LHCN-M2 (cell line): ENCODE results near the gene ABCB7. TPM values are rescaled to one million over a fixed set of nuclear protein-coding genes. Genes with fewer than 3 reads are reported as not detected.
"Not testable (repeated sequence)": the region's sequence is repeated elsewhere in the genome, so short reads cannot be mapped to it uniquely, and the experiment has no call there.

Source experiments
- DNase-seq: peaks from one replicate; pipeline ENCODE4 v3.0.0-alpha.2; 2012; ENCODE audit warnings: low read depth
- total RNA-seq: library from RNA; depleted of rRNA; stranded (reverse); fragments of >200 nt; gene quantifications from 2 replicates; pipeline ENCODE4 v1.2.3, GENCODE V29; 2014; rRNA removed

ABCB7 gene
- total RNA-seq, 1 experiment from 2014 or later = 14.6 TPM

DNA sequence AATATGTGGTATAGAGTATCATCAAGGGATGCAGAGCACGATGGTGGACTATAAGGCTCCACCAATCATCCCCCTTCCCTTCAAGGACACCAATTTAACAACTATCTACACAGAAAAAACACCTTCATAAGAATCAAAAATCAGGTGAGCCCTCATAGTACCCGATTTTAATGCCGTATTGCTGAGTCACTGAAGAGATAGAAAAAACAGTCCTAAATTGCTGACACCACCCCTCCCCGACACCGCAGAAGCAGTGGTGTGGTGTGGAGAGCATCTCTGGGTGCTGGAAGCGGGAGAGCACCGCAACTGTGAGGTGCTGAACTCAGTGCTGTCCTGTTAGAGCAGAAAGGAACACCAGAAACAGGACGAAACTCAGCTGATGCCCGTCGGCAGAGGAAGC lies 49.3 kb downstream of the ABCB7 start:
- no peak for DNase-seq

- no peak for DNase-seq
Measured at GRCh38 chrX:75096331-75096730, 59.8 kb downstream of the ABCB7 start.

- DNase-seq = no peak
Measured at GRCh38 chrX:75086731-75087195, 69.3 kb downstream of the ABCB7 start.

GRCh38 chrX:75084757-75085156 lies 71.3 kb downstream of the ABCB7 start:
- DNase-seq = no peak

DNA sequence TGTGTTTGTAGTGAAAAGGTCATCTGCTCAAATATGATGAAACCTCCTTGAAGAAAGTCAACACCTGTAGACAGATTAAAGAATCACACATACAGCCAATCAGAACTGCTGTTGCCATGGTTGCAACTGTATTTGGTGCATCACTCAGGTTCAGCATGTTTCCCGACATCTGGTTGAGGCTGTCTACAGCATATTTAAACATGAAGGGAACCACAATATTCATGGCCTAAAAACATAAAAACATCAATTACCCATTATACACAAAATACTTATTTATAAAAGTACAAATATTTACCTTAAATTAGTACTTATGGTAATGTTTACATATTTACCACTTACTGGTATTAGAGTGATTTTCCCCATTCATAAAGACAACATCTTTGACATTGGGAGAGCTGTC lies 79.7 kb downstream of the ABCB7 start:
- no peak for DNase-seq

DNA sequence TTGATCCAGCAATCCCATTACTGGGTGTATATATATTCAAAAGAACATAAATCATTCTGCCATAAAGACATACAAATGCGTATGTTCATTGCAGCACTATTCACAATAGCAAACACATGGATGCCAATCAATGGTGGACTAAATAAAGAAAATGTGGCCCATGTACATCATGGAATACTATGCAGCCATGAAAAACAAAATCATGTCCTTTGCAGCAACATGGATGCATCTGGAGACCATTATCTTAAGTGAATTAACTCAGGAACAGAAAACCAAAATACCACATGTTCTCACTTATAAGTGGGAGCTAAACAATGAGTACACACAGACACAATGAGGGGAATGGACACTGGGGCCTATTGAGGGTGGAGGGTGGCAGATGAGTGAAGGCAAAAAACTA lies 81.6 kb downstream of the ABCB7 start:
- DNase-seq = no peak

- no peak for DNase-seq
Measured at GRCh38 chrX:75071334-75071733, 84.7 kb downstream of the ABCB7 start.

GRCh38 chrX:75067931-75068330 lies 88.2 kb downstream of the ABCB7 start:
- peak; percentile 39 for DNase-seq

DNA sequence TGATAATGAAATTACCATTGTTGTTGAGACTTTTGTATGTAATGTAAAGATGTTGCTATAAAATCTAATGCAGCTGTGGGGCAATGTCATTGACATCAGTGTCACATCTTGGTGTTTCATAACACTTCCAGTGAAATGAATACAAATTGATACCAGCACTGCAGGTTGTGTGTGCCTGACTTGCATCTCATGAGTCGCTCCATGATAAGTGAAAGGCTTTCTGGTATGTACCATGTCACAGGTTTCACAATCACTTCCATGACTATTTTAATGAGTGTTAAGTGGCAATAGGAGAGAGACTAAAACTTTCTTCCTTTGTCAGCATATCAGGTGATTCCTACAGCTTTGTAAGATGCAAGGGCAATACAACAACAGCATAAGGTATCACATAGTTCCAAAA lies 94.4 kb downstream of the ABCB7 start:
- no peak for DNase-seq

DNA sequence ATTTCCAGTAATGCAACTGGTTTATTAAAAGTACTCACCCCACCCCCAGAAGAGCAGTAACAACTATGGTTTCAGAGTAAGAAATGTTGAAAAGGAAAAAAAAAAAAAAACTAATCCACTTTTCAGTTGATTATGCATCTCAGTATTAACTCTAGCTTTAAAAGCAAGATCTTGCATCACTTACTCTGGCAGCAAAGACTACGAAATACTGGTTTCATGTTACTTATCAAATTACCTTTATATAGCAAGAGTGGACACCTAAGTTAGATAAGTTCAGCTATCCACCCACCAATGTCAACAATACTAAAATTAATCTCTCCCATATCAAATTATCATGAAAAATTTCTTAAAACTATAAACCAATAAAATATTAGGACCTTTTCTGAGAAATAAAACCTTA lies 105.0 kb downstream of the ABCB7 start:
- DNase-seq = no peak

- DNase-seq = no peak
Measured at GRCh38 chrX:75045369-75045768, 110.7 kb downstream of the ABCB7 start.

- DNase-seq = not testable (repeated sequence)
Measured at GRCh38 chrX:75044142-75044541, 111.9 kb downstream of the ABCB7 start.

DNA sequence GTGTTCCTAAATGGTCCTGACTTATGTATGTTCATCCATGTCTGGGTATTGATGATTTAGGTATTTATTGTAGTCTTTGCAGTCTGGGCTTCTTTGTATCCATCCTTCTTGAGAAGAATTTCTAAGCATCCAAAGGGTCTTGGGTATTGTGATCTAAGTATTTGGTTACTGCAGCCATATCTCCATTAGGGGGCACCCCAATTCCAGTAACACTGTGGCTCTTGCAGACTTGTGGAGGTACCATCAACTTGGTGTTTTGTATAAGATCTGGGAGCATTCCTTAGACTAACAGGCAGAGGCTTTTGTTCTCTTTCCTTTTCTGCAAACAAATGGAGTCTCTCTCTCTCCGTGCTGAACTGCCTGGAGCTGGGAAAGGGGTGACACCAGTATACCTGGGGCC lies 117.2 kb downstream of the ABCB7 start:
- peak; percentile 1 for DNase-seq

Other genes with a start within 250 kb of the ABCB7 start
- not detected in 2 replicates for gene NEXMIF, start 230.8 kb downstream of the ABCB7 start, total RNA-seq
- gene UPRT, start 117.8 kb upstream of the ABCB7 start, total RNA-seq = 16.4 and 18.3 TPM in 2 replicates